Measurements from ENCODE around the gene FCSK.
"Not testable (repeated sequence)": the region's sequence is repeated elsewhere in the genome, so short reads cannot be mapped to it uniquely, and the experiment has no call there.

The FCSK gene

GRCh38 chr16:70430667-70431536 lies 23.5 kb upstream of the FCSK start:
- FAIRE-seq (no peak), DNase-seq (ENCODE audit: low spot score) (peak; percentile 37)

DNA sequence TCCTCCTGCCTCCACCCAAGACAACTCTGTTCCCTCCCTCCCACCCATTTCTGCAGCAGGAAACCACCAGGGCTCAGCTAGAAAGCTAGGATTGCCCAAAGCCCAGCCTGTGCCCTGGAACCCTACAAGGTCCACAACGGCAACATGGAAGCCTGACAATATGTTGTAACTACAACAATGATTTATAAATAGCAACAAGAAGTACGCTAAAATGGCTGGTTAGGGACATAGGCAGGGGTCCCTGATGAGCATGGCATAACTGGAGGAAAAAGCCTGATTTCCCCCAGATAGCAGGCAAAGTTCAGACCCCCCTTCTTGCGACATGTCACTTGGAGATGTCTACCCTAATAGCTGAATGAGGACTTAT lies 22.1 kb upstream of the FCSK start:
- no peak for FAIRE-seq
- DNase-seq (ENCODE audit: low spot score) = no peak

GRCh38 chr16:70432723-70433457 lies 21.5 kb upstream of the FCSK start:
- DNase-seq (ENCODE audit: low spot score) (no peak), FAIRE-seq (no peak)

DNA sequence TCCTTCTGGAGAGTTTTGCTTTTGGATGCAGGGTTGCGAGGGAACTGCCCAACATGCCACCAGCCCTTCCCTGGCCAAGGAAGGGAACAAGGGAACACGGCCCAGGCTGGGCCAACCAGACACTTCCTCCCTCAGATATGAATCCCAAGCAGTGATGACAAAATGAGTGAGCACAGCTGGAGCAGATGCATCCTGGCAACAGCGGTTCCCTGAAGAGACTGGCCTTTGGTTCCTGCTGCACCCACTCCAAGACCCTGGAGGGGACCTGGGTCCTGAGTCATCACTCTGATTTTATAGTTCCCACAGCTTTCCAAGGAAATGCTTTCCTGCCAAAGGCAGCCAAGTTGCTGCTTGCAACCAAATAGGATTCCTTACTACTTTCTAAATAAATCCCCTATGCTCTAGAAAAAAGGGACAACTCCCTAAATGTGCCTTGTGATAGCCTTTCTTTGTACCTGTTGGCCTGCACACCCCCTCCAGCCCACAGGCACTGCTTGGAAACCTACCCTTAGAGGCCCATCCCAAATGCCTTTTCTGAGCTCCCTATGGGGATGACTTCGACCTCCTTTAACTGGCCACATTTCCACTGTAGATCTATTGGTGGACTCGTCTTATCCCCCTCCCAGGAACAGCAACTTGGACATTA lies 20.8 kb upstream of the FCSK start:
- DNase-seq (ENCODE audit: low spot score) (no peak), FAIRE-seq (no peak)

- DNase-seq (ENCODE audit: low spot score) (no peak), FAIRE-seq (no peak)
Observed at GRCh38 chr16:70434484-70435260, 19.7 kb upstream of the FCSK start.

GRCh38 chr16:70437017-70437581 lies 17.3 kb upstream of the FCSK start:
- no peak for FAIRE-seq
- peak; percentile 64 for DNase-seq (ENCODE audit: low spot score)

DNA sequence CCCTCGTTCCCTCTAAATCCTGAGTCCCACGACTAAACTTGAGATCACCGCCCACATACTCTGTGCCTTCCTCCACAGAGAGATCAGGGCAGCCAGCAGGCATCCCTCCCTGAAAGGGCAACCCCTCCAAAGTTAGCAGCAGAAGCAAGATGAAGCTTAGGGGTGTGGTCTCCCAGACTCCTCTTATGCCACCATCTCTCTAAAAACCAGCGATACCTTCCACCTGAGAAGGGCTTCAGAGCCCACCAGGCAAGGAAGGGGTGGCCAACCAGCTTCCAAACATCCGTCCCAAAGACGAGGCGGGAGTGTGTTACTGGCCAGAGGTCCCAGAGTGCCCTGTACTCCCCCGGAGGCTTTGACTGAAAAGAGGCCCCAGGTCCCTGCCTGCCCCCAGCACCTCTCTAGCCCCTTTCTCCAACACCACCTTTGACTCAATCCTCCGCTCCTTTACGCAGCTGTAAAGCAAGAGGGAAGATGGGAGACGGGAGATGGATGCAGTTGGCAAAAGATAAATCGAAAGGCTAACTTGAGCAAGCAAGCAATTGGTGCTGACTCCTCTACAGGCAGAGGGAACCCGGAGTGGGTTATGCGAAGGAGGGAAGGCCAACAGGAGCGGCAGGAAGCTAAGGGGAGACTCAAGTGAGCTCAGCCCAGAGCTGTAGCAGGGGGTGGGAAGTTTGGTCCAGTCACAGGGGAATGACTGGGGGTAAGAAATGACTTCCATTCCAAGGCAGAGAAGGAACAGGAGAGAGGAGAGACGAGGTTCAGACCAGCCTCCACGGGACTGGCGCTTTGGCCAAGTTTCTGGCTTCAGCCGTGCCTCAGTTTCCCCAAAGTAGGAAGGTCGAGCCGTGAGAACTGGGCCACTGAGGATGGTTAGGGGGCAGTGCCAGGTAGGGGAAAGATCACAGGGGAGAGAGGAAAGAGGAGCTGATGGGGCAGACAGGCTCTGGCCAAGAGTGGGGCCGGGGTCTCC lies 16.5 kb upstream of the FCSK start:
- FAIRE-seq (no peak), DNase-seq (ENCODE audit: low spot score) (peak; percentile 23)

DNA sequence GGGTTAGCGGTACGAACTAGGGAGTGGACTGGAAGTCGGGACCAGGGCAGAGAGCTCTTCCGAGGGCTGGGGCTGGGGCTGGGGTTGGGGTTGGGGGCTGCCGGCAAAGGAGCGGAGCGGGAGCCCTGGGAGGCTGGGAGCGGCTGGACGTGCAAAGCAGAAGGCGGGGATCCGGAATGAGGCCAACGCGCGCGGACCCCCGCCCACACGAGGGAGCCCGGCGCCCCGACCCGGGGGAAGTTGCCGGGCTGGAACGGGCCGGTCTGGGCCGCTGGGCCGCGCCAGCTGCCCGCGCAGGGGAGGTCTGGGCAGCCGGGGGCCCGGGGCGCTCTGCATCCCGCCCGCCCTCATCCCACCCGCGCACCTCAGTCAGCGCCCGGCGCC lies 15.8 kb upstream of the FCSK start:
- FAIRE-seq (no peak), DNase-seq (ENCODE audit: low spot score) (peak; percentile 37)

- peak; percentile 95 for DNase-seq (ENCODE audit: low spot score)
- no peak for FAIRE-seq
Observed at GRCh38 chr16:70438969-70439862, 15.2 kb upstream of the FCSK start, which contains the start of gene ST3GAL2. ST3GAL2 (minus strand) TSS chr16:70439100; CDS start chr16:70398530, 40,570 bp downstream.

DNA sequence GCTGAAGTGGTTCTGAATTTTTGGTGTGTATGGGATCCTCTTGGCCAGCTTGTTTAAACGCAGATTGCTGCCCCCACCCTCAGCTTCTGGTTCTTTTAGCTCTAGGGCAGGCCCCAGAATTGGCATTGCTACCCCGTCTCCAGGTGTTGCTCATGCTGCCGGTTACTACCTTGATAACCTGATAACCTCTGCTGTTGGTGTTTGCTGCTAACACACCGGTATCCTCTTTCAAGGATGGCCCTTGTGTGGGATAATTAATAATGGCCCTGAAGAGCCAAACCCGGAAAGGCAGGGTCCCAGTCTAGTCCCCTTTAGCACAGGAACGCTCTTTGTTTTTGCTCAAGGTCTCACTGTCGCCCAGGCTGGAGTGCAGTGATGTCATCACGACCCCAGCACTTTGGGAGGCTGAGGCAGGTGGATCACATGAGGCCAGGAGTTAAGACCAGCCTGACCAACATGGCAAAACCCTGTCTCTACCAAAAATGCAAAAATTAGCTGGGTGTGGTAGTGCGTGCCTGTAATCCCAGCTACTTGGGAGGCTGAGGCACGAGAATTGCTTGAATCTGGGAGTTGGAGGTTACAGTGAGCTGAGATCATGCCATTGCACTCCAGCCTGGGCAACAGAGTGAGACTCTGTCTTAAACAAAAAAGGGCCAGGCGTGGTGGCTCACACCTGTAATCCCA lies 14.2 kb upstream of the FCSK start:
- FAIRE-seq (no peak), DNase-seq (ENCODE audit: low spot score) (no peak)

- no peak for FAIRE-seq
- no peak for DNase-seq (ENCODE audit: low spot score)
Observed at GRCh38 chr16:70441406-70441990, 12.9 kb upstream of the FCSK start.

GRCh38 chr16:70442344-70442743 lies 12.1 kb upstream of the FCSK start:
- FAIRE-seq (no peak), DNase-seq (ENCODE audit: low spot score) (no peak)

DNA sequence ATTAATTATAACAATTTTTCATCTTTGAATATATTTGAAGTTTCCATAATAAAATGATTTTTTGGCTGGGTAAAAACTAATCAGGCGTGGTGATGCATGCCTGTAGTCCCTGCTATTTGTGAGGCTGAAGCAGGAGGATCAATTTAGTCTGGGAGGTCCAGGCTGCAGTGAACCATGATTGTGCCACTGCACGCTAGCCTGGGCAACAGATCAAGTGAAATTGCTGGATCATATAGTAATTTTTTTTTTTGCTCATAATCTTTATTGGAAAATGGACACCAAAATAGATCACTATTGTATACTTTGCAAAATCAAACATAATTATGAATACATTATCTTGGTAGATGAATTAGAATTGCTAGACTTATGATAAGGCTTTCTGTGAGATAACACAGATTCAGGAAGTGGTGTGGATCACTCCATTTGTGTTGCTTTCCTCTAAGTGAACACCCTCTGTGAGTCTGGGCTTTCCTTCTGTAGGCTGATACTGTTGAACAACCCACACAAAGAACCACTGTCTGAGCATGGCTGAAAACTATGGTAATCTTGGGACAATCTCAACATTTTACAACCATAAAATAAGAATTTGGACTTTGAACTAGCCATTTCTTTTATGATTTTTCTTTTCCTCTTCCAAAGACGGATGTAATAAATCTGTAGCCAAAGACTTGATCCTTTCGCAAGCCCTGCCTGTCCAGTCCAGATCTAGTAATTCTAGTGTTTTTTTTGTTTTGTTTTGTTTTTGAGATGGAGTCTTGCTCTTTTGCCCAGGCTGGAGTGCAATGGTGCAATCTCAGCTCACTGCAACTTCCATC lies 9.9 kb upstream of the FCSK start:
- FAIRE-seq (no peak), DNase-seq (ENCODE audit: low spot score) (no peak)

- DNase-seq (ENCODE audit: low spot score) (no peak), FAIRE-seq (no peak)
Observed at GRCh38 chr16:70448075-70448474, 6.3 kb upstream of the FCSK start.

DNA sequence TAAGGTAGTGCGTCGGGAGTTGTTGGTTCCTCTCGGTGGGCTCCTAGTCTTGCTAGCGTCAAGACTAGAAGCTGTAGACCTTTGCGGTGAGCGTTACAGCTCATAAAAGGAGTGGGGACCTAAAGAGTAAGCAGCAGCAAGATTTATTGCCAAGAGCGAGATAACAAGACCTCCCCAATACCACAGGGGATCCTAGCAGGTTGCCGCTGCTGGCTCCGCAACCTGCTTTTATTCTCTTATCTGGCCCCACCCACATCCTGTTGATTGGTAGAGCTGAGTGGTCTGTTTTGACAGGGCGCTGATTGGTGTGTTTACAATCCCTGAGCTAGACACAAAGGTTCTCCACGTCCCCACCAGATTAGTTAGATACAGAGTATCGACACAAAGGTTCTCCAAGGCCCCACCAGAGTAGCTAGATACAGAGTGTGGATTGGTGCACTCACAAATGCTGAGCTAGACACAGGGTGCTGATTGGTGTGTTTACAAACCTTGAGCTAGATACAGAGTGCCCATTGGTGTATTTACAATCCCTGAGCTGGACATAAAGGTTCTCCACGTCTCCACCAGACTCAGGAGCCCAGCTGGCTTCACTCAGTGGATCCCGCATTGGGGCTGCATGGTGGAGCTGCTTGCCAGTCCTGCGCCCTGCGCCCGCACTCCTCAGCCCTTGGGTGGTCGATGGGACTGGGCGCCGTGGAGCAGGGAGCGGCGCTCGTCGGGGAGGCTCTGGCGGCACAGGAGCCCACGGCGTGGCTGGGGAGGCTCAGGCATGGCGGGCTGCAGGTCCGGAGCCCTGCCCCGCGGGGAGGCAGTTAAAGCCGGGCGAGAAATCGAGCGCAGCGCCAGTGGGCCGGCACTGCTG lies 4.0 kb upstream of the FCSK start:
- not testable (repeated sequence) for DNase-seq (ENCODE audit: low spot score); FAIRE-seq

DNA sequence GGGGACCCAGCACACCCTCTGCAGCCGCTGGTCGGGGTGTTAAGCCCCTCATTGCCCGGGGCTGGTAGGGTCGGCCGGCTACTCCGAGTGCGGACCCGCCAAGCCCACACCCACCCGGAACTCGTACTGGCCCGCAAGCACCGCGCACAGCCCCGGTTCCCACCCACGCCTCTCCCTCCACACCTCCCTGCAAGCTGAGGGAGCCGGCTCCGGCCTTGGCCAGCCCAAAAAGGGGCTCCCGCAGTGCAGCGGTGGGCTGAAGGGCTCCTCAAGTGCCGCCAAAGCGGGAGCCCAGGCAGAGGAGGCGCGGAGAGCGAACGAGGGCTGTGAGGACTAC lies 3.4 kb upstream of the FCSK start:
- FAIRE-seq; DNase-seq (ENCODE audit: low spot score): not testable (repeated sequence)

Data from urothelium cell line (cell line).